ENCODE results near the gene MYZAP. TPM values are rescaled to one million over a fixed set of nuclear protein-coding genes. Genes with fewer than 3 reads are reported as not detected.

The MYZAP gene
- total and polyA plus RNA-seq, 10 of the 15 experiments (the other 5 are each of a cell fraction or from before 2014, with no cell fraction given): not detected

- WGBS (ENCODE audit: insufficient coverage, insufficient replicate concordance, low lambda C conversion rate, missing lambda C conversion rate): 22% methylated on average over 3 of the region's 3 CpGs
- no peak for ATAC-seq
- H3K9ac ChIP-seq (ENCODE audit: control insufficient read depth, insufficient read depth, low read length): no peak overlapping the region
- no peak overlapping the region for H3K4me2 ChIP-seq (ENCODE audit: control insufficient read depth, insufficient read depth)
- no peaks in the 10 kb centered on the region; a peak in 1 of 4 replicates for H3K27me3 ChIP-seq (replicated peaks in 1 of 2; ENCODE audit: control insufficient read depth in 2 of 2, insufficient read depth in 2 of 2, low read length in 1 of 2)
- H4K20me1 ChIP-seq (ENCODE audit: control insufficient read depth, insufficient read depth): no peaks in the 10 kb centered on the region
- FAIRE-seq: no peak
- ChIA-PET POLR2A (no interaction called here), CTCF (interaction anchor here (1.0 to 1.5 kb wide), 3 partner anchors 13 to 96 kb away, joined by 3 to 5 read pairs (median 3); no protein-coding TSS in a partner anchor), SMC1A (ENCODE audit: uncharacterized antibody, unreplicated experiment) (interaction anchor here (0.7 to 2.4 kb wide), 6 partner anchors 12 to 510 kb away, joined by 3 to 8 read pairs (median 3); no protein-coding TSS in a partner anchor), RAD21 (ENCODE audit: unreplicated experiment) (no interaction called here)
- no peaks in the 10 kb centered on the region for H3K36me3 ChIP-seq (ENCODE audit: control insufficient read depth in 2 of 2, insufficient read depth in 2 of 2, low read length in 1 of 2)
- H2AFZ ChIP-seq (ENCODE audit: control insufficient read depth, low read depth, low read length): no peak overlapping the region
- in situ Hi-C loops (cut with MboI): no loop called here
- no peak overlapping the region for H3K27ac ChIP-seq (ENCODE audit: control insufficient read depth, insufficient read depth)
- H3K4me1 ChIP-seq (ENCODE audit: control insufficient read depth, insufficient read depth, low read length): no peaks in the 10 kb centered on the region
- intact Hi-C loops (cut with micrococcal nuclease; ENCODE audit: unreplicated experiment): no loop called here
- no peak overlapping the region for H3K4me3 ChIP-seq
- H3K9me3 ChIP-seq (replicated peaks; ENCODE audit: control insufficient read depth, insufficient read depth, low read length): no peaks in the 10 kb centered on the region
- no peak for DNase-seq (ENCODE audit: low read depth, low spot score)
- H3K79me2 ChIP-seq (ENCODE audit: control insufficient read depth, insufficient read depth, low read length): no peaks in the 10 kb centered on the region
- BruUV-seq (replicated peaks): no TSS peak
- TF ChIP-seq SUZ12 (IDR thresholded peaks at IDR 0.05; ENCODE audit: unreplicated experiment): no peak
- no peak for TF ChIP-seq CTCF (IDR thresholded peaks at IDR 0.05 in 2 of 3, conservative IDR thresholded peaks at IDR 0.05 in 1 of 3; ENCODE audit: control insufficient read depth in 2 of 3, extremely low read depth in 1 of 3, insufficient read depth in 1 of 3, low read depth in 3 of 3, low read length in 3 of 3)
- TF ChIP-seq TAF1 (IDR thresholded peaks at IDR 0.05; ENCODE audit: borderline replicate concordance, low read depth, low read length): no peak
- TF ChIP-seq BCL3 (IDR thresholded peaks at IDR 0.05; ENCODE audit: borderline replicate concordance, insufficient read depth, low read depth, low read length, poor library complexity, severe bottlenecking): no peak
- no peak for TF ChIP-seq ESRRA (IDR thresholded peaks at IDR 0.05; ENCODE audit: low read length)
- TF ChIP-seq TCF3 (IDR thresholded peaks at IDR 0.05; ENCODE audit: borderline replicate concordance, insufficient read depth, low read depth, low read length): no peak
- no peak for TF ChIP-seq SRF (IDR thresholded peaks at IDR 0.05; ENCODE audit: low read depth in 2 of 2, low read length in 2 of 2)
- TF ChIP-seq ZBTB4 (CRISPR knock-in tag; IDR thresholded peaks at IDR 0.05): no peak
- TF ChIP-seq ZSCAN29 (IDR thresholded peaks at IDR 0.05): no peak
- no peak for TF ChIP-seq TCF7 (IDR thresholded peaks at IDR 0.05; ENCODE audit: borderline replicate concordance)
- TF ChIP-seq HDAC6 (IDR thresholded peaks at IDR 0.05; ENCODE audit: unreplicated experiment): no peak
- TF ChIP-seq SIN3A (IDR thresholded peaks at IDR 0.05; ENCODE audit: low read depth, low read length): no peak
- no peak for TF ChIP-seq NR2C1 (IDR thresholded peaks at IDR 0.05)
- TF ChIP-seq CREB1 (IDR thresholded peaks at IDR 0.05; ENCODE audit: low read depth): no peak
- TF ChIP-seq RBBP5 (conservative IDR thresholded peaks at IDR 0.05): no peak
- no peak for TF ChIP-seq RB1 (IDR thresholded peaks at IDR 0.05; ENCODE audit: borderline replicate concordance)
- no peak for TF ChIP-seq PAX8 (IDR thresholded peaks at IDR 0.05)
These were observed 64.7 kb downstream of the MYZAP start for GRCh38 chr15:57656434-57656833.

Data from GM12878 (cell line).